Left lung (tissue), 10 donors: Measurements from ENCODE around the gene ADRA2B. TPM values are rescaled to one million over a fixed set of nuclear protein-coding genes. Genes with fewer than 3 reads are reported as not detected.

ENCODE experiments used
- ATAC-seq: fragments of 200-7000 bp; cut with Tn5 transposase; one replicate; pipeline ENCODE4 v1.9.1; 2020; ENCODE audit warnings: moderate library complexity
- DNase-seq, 4 donors: peaks; one replicate each; pipeline ENCODE4 v3.0.0-alpha.2; 2013 to 2020
- H3K27ac ChIP-seq, 2 donors: fragments of 200-600 bp; sonication (generic) in 1 of 2; one replicate each; pipeline versions ENCODE4 v1.5.0 to v1.8.0; 2020 to 2021
- H3K27me3 ChIP-seq, 2 donors: fragments of 200-600 bp; sonication (generic) in 1 of 2; one replicate each; pipeline versions ENCODE4 v1.5.0 to v1.8.0; 2020 to 2021
- H3K36me3 ChIP-seq, 2 donors: fragments of 200-600 bp; sonication (generic) in 1 of 2; one replicate each; pipeline versions ENCODE4 v1.5.0 to v1.8.0; 2020 to 2021
- H3K4me1 ChIP-seq, 2 donors: fragments of 200-600 bp; one replicate each; pipeline ENCODE4 v1.8.0; 2021
- H3K4me3 ChIP-seq, 2 donors: fragments of 200-600 bp; sonication (generic) in 1 of 2; one replicate each; pipeline versions ENCODE4 v1.5.0 to v1.8.0; 2020 to 2021; ENCODE audit warnings: mild to moderate bottlenecking in 1 of 2
- H3K9me3 ChIP-seq, 2 donors: fragments of 200-600 bp; sonication (generic) in 1 of 2; one replicate each; pipeline versions ENCODE4 v1.5.0 to v1.8.0; 2020 to 2021
- intact Hi-C, 2 donors: fragments of 100-400 bp; cut with DNase I; formaldehyde crosslinking; loops; one replicate each; pipeline versions ENCODE4 v1.11.2 to v1.14.2; 2022
- polyA plus RNA-seq, 6 donors: library from polyadenylated mRNA; unstranded; fragments of 120-200 nt; gene quantifications; one replicate each; pipeline ENCODE4 v1.2.1, GENCODE V29; 2013; ENCODE audit not compliant: insufficient read length in 6 of 6
- total RNA-seq, 2 donors: library from RNA; stranded (reverse); fragmentation: NEBNext Ultra II Directional; extraction: Animal tissue kit (Norgen Biotek cat#: 25700); gene quantifications; one replicate each; pipeline ENCODE4 v1.2.1, GENCODE V29; 2021
- TF ChIP-seq, protein P1 (sequence below), 2 donors: fragments of 200-600 bp; sonication (generic) in 1 of 2; IDR thresholded peaks; one replicate each; pipeline versions ENCODE4 v1.5.0 to v1.8.0; 2021; ENCODE audit warnings: antibody characterized with exemption in 2 of 2
- donor health status: DM: no; HTN: yes; CAD: no.
- donor health status: DM: no; HTN: no; CAD: no.

The ADRA2B gene
- total and polyA plus RNA-seq, 8 donors: 0.20 to 2.3 (median 1.2) TPM

DNA sequence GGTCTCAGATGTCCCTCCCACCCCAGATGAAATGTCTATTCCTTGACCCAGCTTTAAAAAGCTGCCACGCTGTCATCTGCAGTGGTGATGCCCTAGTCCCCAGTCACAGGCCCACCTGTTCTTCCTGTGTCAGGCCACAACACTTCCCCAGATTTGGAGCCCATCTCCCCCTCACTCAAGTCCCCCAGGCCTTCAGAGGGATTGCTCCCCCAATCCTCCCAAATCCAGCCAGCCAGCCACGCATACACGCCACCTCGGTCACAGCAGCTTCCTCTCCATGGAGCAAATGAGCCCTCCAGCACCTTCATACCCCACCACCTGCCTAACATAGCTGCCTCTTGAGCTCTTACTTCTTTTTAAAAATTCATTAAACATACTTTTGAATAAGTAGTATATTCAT, 14.1 kb upstream of the ADRA2B start:
- TF ChIP-seq, protein P1, sequence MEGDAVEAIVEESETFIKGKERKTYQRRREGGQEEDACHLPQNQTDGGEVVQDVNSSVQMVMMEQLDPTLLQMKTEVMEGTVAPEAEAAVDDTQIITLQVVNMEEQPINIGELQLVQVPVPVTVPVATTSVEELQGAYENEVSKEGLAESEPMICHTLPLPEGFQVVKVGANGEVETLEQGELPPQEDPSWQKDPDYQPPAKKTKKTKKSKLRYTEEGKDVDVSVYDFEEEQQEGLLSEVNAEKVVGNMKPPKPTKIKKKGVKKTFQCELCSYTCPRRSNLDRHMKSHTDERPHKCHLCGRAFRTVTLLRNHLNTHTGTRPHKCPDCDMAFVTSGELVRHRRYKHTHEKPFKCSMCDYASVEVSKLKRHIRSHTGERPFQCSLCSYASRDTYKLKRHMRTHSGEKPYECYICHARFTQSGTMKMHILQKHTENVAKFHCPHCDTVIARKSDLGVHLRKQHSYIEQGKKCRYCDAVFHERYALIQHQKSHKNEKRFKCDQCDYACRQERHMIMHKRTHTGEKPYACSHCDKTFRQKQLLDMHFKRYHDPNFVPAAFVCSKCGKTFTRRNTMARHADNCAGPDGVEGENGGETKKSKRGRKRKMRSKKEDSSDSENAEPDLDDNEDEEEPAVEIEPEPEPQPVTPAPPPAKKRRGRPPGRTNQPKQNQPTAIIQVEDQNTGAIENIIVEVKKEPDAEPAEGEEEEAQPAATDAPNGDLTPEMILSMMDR (IDR thresholded peaks at IDR 0.05): no peak
- intact Hi-C loops: no loop called here
- Histone ChIP-seq H3K36me3 (no peaks in the 10 kb centered on the region), H3K9me3 (no peaks in the 10 kb centered on the region), H3K4me1 (no peaks in the 10 kb centered on the region), H3K4me3 (no peak overlapping the region), H3K27me3 (no peaks in the 10 kb centered on the region), H3K27ac (no peak overlapping the region)
- ATAC-seq: no peak
- DNase-seq: peak in 1 of 4 donors; percentile 29

DNA sequence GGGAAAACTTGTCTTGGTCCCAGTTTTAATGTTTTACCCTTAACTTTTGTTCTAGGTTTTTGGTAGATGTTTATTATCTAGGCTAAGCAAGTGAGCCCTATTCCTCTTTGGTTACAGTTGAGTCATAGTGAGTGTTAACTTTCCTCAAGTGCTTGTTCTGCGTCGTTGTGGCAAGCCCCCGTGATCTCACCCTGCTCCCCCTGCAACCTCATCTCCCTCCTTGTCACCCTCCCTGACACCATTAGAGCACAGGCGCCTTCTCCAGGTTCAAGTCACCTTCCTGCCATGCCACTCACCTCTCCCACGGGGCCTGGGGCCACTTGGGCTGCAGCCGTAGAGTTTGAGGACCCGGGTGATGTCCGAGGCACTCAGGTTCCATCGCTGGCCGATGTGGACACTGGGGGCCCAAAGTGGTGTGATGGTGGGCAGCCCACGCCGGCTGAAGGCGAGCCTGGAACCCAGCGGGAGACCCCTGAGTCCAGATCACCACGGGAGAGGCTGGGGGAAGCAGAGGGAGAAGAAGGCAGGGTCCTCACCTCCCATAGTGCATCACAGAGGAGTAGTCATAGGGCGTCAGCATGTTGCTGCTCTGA, 13.3 kb upstream of the ADRA2B start:
- TF ChIP-seq, protein P1 (IDR thresholded peaks at IDR 0.05): no peak
- intact Hi-C loops: no loop called here
- no peaks in the 10 kb centered on the region for H3K9me3 ChIP-seq
- DNase-seq (peak in 1 of 4 donors; percentile 57), ATAC-seq (no peak)
- no peaks in the 10 kb centered on the region for H3K36me3 ChIP-seq
- no peak overlapping the region for H3K4me3 ChIP-seq
- no peaks in the 10 kb centered on the region for H3K27me3 ChIP-seq
- H3K4me1 ChIP-seq: no peaks in the 10 kb centered on the region
- no peak overlapping the region for H3K27ac ChIP-seq

DNA sequence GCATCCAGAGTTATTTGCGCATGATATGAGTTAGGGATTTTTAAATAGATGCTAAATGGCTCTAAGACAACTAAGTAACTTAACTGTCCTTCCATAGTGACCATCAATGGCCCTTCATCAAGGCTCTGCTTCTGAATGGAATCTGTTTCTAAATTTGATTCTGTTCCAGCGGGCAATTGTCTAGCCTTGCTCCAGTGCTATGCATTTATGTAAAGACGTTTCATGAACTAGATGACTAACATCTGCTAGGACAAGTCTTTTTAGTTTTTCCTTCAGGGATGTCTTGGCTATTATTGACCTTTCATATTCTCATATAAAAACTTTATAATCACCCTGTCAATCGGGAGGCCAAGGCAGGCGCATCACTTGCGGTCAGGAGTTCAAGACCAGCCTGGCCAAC, 12.1 kb upstream of the ADRA2B start:
- no peak overlapping the region for H3K4me3 ChIP-seq

DNA sequence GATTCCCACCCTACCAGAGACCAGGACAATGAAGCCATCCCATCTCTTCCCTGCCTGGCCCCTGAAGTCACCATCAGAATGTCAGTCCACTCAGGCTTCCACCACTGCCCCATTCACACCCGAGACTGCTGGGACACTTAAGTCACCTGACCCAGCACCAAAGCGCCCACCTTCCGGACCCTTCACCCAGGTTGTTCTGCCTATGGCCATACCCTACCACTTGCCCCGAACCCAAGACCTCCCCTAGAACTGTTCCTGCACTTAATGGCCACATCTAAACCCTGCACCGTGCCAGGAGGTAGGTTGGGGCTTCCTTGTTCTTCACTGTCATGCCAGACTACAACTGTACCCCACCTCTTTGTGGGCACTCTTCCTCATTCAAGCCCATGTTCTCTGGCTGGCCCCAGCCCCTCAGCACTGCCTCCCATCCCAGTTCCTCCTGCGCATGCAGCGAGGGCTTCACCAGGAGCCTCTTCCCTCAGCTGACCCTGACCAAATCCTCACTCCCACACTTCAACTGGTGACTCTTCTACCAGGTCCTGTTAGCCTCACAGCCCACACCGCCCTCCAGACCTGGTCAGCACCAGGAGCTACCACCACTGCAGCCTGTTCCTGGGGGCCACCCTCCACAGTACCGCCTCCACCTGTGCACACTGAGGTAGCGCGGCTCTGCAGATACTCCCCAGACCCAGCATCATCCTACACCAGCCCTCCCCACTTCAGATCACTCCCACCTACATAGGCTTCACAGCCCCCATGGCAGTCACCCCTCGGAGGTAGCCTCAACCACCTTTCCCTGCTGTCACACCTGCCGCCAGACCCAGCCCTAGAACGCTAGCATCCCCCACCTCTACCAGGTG, 8.3 kb upstream of the ADRA2B start:
- H3K27me3 ChIP-seq: peaks cover 0 to 23% of the 10 kb centered on the region in 2 donors
- TF ChIP-seq, protein P1 (IDR thresholded peaks at IDR 0.05): no peak
- no peak overlapping the region for H3K27ac ChIP-seq
- no peaks in the 10 kb centered on the region for H3K9me3 ChIP-seq
- ATAC-seq (no peak), DNase-seq (peak in 1 of 4 donors; percentile 49)
- H3K4me1 ChIP-seq: no peaks in the 10 kb centered on the region
- no peaks in the 10 kb centered on the region for H3K36me3 ChIP-seq
- intact Hi-C loops: no loop called here
- no peak overlapping the region for H3K4me3 ChIP-seq

More for the DNA sequence above, 12.1 kb upstream of the ADRA2B start:
- no peak overlapping the region for H3K27ac ChIP-seq
- H3K9me3 ChIP-seq: no peaks in the 10 kb centered on the region
- ATAC-seq (no peak), DNase-seq (peak in 1 of 4 donors; percentile 17)
- intact Hi-C loops: no loop called here
- no peaks in the 10 kb centered on the region for H3K36me3 ChIP-seq
- H3K4me1 ChIP-seq: no peaks in the 10 kb centered on the region
- TF ChIP-seq, protein P1 (IDR thresholded peaks at IDR 0.05): no peak
- H3K27me3 ChIP-seq: no peaks in the 10 kb centered on the region

DNA sequence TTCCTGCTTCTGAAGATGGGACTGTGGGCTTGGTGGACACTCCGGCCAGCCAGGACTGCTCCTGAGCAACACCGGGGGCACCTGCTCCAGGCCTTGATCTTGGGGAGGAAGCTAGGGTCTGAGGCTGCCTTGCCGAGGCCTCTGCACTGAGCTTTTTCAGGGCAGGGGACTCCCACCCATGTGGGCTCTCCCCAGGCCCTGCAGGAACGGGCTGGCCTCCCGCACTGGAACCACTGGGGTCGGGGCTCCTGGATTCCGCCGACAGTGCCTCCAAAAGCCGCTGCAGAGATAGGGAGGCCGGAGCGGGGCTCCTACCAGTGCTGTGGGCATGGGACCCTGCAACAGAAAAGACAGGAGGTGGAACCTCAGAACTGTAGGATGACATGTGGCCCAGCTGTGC, 7.6 kb upstream of the ADRA2B start:
- intact Hi-C loops: no loop called here
- Histone ChIP-seq H3K27ac (no peak overlapping the region), H3K9me3 (no peaks in the 10 kb centered on the region), H3K4me1 (no peaks in the 10 kb centered on the region), H3K4me3 (no peak overlapping the region), H3K27me3 (peaks cover 0 to 30% of the 10 kb centered on the region in 2 donors), H3K36me3 (no peaks in the 10 kb centered on the region)
- DNase-seq (peak in 1 of 4 donors; percentile 76), ATAC-seq (no peak)
- TF ChIP-seq, protein P1 (IDR thresholded peaks at IDR 0.05): no peak
